ENCODE data around the gene GINS3. TPM values are rescaled to one million over a fixed set of nuclear protein-coding genes. Genes with fewer than 3 reads are reported as not detected.
"Not testable (repeated sequence)": the region's sequence is repeated elsewhere in the genome, so short reads cannot be mapped to it uniquely, and the experiment has no call there.

Gene GINS3
- polyA plus RNA-seq, 4 donors: 1.3 to 6.7 (median 3.5) TPM

DNA sequence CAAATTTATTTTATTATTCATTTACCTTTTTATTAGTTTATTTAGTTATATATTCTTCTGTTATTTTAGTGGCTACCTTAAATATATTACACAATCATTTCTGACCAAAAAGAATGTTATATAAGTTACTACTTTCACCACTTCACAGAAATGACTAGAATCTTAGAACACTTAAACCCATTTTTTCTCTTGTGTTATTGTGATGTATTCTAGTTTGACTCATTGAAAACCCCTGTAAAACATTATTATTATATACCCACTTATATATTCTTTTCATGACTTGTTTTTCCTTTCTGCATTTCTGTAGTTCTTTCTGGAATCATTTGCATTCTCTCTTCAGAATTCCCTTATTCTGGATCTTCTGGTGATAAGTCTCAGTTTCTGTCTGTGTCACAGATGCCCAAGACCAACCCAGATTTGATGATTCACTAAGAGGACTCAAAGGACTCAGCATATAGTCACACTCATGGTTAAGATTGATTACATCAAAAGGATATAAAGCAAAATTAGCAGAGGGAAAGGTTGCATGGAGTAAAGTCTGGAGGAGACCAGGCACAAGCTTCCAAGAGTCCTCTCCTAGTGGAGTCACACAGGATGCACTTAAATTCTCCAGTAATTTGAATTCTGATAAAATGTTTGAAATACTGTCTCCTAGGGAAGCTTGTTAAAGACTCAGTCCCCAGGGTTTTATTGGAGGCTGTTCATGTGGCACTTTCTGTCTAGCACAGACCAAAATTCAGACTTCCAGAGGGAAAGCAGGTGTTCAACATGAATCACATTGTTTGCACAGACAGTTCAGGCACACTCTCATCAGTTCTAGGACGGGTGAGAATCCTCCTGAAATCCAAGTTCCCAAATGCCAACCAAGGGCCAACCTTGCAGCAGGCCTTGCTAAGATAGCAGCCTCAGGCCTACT is 7.7 kb downstream of the GINS3 start:
- Histone ChIP-seq H3K4me1 (ENCODE audit: control insufficient read depth in 3 of 3, insufficient read depth in 2 of 3, low read depth in 1 of 3, low read length in 2 of 3) (no peaks in the 10 kb centered on the region), H3K27ac (ENCODE audit: low read depth in 1 of 3, low read length in 2 of 3) (no peak overlapping the region), H3K36me3 (ENCODE audit: control insufficient read depth in 3 of 3, insufficient read depth in 2 of 3, low read depth in 1 of 3, low read length in 3 of 3) (no peaks in the 10 kb centered on the region), H3K4me3 (ENCODE audit: low read depth in 1 of 3, low read length in 3 of 3) (no peak overlapping the region), H3K27me3 (ENCODE audit: control insufficient read depth in 3 of 3, insufficient read depth in 3 of 3, low read length in 3 of 3) (no peaks in the 10 kb centered on the region), H3K9me3 (ENCODE audit: control insufficient read depth in 2 of 2, insufficient read depth in 1 of 2, low read depth in 1 of 2, low read length in 1 of 2) (no peaks in the 10 kb centered on the region)
- peak; percentile 51 for FAIRE-seq
- WGBS, 3 donors: 76 to 85% (median 78%) methylated on average over 1 of the region's 1 CpG
- DNase-seq: no peak

DNA sequence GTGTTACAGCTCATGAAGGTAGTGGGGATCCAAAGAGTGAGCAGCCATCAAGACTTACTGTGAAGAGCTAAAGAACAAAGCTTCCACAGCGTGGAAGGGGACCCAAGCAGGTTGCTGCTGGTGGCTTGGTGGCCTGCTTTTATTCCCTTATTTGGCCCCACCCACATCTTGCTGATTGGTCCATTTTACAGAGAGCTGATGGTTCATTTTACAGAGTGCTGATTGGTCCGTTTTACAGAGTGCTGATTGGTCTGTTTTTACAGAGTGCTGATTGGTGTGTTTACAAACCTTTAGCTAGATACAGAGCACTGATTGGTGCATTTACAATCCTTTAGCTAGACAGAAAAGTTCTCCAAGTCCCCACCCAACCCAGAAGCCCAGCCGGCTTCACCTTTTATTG is 9.0 kb downstream of the GINS3 start:
- H3K36me3 ChIP-seq (ENCODE audit: control insufficient read depth in 3 of 3, insufficient read depth in 2 of 3, low read depth in 1 of 3, low read length in 3 of 3); DNase-seq; FAIRE-seq; H3K9me3 ChIP-seq (ENCODE audit: control insufficient read depth in 2 of 2, insufficient read depth in 1 of 2, low read depth in 1 of 2, low read length in 1 of 2); H3K27ac ChIP-seq (ENCODE audit: low read depth in 1 of 3, low read length in 2 of 3); H3K27me3 ChIP-seq (ENCODE audit: control insufficient read depth in 3 of 3, insufficient read depth in 3 of 3, low read length in 3 of 3); H3K4me1 ChIP-seq (ENCODE audit: control insufficient read depth in 3 of 3, insufficient read depth in 2 of 3, low read depth in 1 of 3, low read length in 2 of 3); H3K4me3 ChIP-seq (ENCODE audit: low read depth in 1 of 3, low read length in 3 of 3): not testable (repeated sequence)
- 97 to 98% (median 97%) methylated on average over 3 of the region's 3 CpGs for WGBS, 3 donors

DNA sequence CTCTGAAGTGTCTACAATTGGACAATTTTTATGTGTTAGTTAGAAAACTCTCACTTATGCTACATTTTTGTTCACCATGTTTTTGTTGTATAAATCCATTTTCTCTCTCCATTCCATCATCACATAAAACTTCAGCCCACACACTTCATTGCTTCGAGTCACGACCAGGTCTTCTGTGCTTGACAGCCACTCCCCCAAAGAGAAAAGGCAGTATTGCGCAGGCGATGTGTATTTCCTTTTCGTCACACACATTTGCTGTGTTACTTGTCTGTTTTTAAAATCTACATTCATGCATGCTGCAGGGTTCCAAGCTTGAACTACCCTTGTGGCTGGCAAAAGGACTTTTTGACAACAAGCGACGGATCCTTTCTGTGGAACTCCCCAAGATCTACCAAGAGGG is 10.5 kb downstream of the GINS3 start:
- Histone ChIP-seq H3K27me3 (ENCODE audit: control insufficient read depth in 3 of 3, insufficient read depth in 3 of 3, low read length in 3 of 3) (no peaks in the 10 kb centered on the region), H3K4me3 (ENCODE audit: low read depth in 1 of 3, low read length in 3 of 3) (no peak overlapping the region), H3K4me1 (ENCODE audit: control insufficient read depth in 3 of 3, insufficient read depth in 2 of 3, low read depth in 1 of 3, low read length in 2 of 3) (no peaks in the 10 kb centered on the region), H3K9me3 (ENCODE audit: control insufficient read depth in 2 of 2, insufficient read depth in 1 of 2, low read depth in 1 of 2, low read length in 1 of 2) (no peaks in the 10 kb centered on the region), H3K27ac (ENCODE audit: low read depth in 1 of 3, low read length in 2 of 3) (no peak overlapping the region), H3K36me3 (ENCODE audit: control insufficient read depth in 3 of 3, insufficient read depth in 2 of 3, low read depth in 1 of 3, low read length in 3 of 3) (no peaks in the 10 kb centered on the region)
- 95 to 98% (median 95%) methylated on average over 7 of the region's 7 CpGs for WGBS, 3 donors
- no peak for DNase-seq
- no peak for FAIRE-seq

DNA sequence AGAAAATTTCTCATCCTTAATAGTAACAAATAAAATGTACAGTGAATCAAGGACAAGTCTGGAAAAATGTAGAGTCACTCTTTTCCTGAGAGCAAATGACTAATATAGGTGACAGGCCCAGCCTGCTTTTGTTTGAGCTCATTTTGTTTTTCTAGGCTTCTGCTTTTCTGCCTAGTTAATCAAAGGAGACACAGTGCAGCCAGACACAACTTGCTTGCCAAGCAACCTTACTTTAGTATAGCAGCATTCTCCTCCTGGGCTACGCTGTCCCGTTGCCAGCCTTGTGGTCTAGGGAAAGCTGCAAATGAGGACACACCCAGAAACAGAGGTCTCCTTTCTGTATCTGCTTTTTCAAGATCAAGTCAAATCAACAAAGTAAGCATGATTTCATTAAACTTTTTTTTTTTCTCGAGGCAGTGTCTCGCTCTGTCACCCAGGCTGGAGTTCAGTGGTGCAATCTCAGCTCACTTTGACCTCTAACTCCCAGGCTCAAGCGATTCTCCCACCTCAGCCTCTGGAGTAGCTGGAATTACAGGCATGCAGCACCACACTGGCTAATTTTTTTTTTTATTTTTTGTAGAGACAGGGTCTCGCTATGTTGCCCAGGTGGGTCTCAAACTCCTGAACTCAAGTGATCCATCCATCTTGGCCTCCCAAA is 17.2 kb downstream of the GINS3 start:
- 68 to 76% (median 70%) methylated on average over 6 of the region's 6 CpGs for WGBS, 3 donors
- H3K27ac ChIP-seq (ENCODE audit: low read depth in 1 of 3, low read length in 2 of 3): no peak overlapping the region
- no peak overlapping the region for H3K4me3 ChIP-seq (ENCODE audit: low read depth in 1 of 3, low read length in 3 of 3)
- no peaks in the 10 kb centered on the region for H3K27me3 ChIP-seq (ENCODE audit: control insufficient read depth in 3 of 3, insufficient read depth in 3 of 3, low read length in 3 of 3)
- DNase-seq: no peak
- no peak for FAIRE-seq
- no peaks in the 10 kb centered on the region for H3K9me3 ChIP-seq (ENCODE audit: control insufficient read depth in 2 of 2, insufficient read depth in 1 of 2, low read depth in 1 of 2, low read length in 1 of 2)
- H3K4me1 ChIP-seq (ENCODE audit: control insufficient read depth in 3 of 3, insufficient read depth in 2 of 3, low read depth in 1 of 3, low read length in 2 of 3): no peaks in the 10 kb centered on the region
- no peaks in the 10 kb centered on the region for H3K36me3 ChIP-seq (ENCODE audit: control insufficient read depth in 3 of 3, insufficient read depth in 2 of 3, low read depth in 1 of 3, low read length in 3 of 3)

DNA sequence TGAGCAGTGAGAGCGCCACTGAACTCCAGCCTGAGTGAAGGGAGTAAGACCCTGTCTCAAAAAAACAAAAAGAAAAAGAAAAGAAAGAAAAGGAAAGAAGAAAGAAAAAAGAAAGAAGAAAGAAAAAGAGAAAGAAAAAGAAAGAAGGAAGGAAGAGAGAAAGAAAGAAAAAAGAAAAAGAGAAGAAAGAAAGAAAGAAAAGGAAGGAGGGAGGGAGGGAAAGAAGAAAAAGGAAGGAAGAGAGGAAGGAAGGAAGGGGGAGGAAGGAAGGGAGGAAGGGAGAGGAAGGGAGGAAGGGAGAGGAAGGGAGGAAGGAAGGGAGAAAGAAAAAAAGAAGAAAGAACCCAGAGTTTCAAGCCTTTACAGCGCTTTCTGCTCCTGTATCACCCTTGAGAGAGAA is 19.1 kb downstream of the GINS3 start:
- WGBS, 3 donors: 96 to 100% (median 99%) methylated on average over 2 of the region's 2 CpGs
- Histone ChIP-seq H3K36me3 (ENCODE audit: control insufficient read depth in 3 of 3, insufficient read depth in 2 of 3, low read depth in 1 of 3, low read length in 3 of 3) (no peaks in the 10 kb centered on the region), H3K4me1 (ENCODE audit: control insufficient read depth in 3 of 3, insufficient read depth in 2 of 3, low read depth in 1 of 3, low read length in 2 of 3) (no peaks in the 10 kb centered on the region), H3K27me3 (ENCODE audit: control insufficient read depth in 3 of 3, insufficient read depth in 3 of 3, low read length in 3 of 3) (no peaks in the 10 kb centered on the region), H3K9me3 (ENCODE audit: control insufficient read depth in 2 of 2, insufficient read depth in 1 of 2, low read depth in 1 of 2, low read length in 1 of 2) (no peaks in the 10 kb centered on the region), H3K4me3 (ENCODE audit: low read depth in 1 of 3, low read length in 3 of 3) (no peak overlapping the region), H3K27ac (ENCODE audit: low read depth in 1 of 3, low read length in 2 of 3) (no peak overlapping the region)
- FAIRE-seq (no peak), DNase-seq (no peak)

DNA sequence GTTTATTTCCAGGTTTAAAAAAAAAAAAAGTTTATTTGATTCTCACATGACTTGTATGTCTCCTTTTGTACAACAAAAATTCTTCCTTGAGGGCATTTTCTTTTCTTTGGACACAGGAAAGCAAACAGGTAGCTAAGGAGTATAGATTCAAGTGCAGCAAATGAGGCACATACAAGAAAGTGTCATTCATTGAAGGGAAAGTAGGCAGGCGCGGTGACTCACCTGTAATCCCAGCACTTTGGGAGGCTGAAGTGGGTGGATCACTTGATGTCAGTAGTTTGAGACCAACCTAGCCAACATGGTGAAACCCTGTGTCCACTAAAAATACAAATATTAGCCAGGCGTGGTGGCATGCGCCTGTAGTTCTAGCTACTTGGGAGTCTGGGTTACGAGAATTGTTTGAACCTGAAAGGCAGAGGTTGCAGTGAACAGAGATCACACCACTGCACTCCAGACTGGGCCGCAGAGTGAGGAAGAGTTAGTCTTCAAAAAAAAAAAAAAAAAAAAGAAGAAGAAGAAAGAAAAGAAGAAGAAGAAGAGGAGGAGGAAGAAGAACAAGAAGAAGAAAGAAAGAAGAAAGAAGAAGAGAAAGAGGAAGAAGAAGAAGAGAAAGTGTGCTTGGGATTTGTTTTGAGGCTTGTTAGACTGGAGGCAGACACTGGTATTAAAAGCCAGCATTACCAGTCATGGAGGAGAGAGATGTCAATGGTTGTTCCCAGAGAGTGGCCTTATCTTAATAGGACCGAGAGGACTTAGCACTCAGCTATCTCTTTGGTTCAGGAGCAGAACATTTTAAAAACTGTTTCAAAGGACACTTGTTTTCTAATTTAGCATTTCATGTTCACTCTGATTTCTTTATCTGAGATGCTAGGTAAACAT is 19.7 kb downstream of the GINS3 start:
- Histone ChIP-seq H3K4me3 (ENCODE audit: low read depth in 1 of 3, low read length in 3 of 3) (no peak overlapping the region), H3K9me3 (ENCODE audit: control insufficient read depth in 2 of 2, insufficient read depth in 1 of 2, low read depth in 1 of 2, low read length in 1 of 2) (no peaks in the 10 kb centered on the region), H3K36me3 (ENCODE audit: control insufficient read depth in 3 of 3, insufficient read depth in 2 of 3, low read depth in 1 of 3, low read length in 3 of 3) (no peaks in the 10 kb centered on the region), H3K27ac (ENCODE audit: low read depth in 1 of 3, low read length in 2 of 3) (no peak overlapping the region), H3K4me1 (ENCODE audit: control insufficient read depth in 3 of 3, insufficient read depth in 2 of 3, low read depth in 1 of 3, low read length in 2 of 3) (no peaks in the 10 kb centered on the region), H3K27me3 (ENCODE audit: control insufficient read depth in 3 of 3, insufficient read depth in 3 of 3, low read length in 3 of 3) (no peaks in the 10 kb centered on the region)
- 81 to 88% (median 83%) methylated on average over 7 of the region's 7 CpGs for WGBS, 3 donors
- FAIRE-seq (no peak), DNase-seq (peak in 1 of 2 donors; percentile 5)

DNA sequence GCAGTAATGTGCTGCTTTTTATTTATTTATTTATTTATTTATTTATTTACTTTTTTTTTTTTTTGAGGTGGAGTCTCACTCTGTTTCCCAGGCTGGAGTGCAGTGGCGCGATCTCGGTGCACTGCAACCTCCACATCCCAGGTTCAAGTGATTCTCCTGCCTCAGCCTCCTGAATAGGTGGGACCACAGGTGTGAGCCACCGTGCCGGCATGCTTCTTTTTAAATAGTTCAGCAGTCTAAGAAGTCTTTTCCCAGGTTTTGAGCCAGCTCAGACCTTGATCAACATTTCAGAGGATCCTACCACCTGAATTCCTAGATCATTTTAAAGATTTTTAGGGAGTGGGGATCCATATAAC is 20.3 kb downstream of the GINS3 start:
- not testable (repeated sequence) for H3K4me3 ChIP-seq (ENCODE audit: low read depth in 1 of 3, low read length in 3 of 3); H3K27me3 ChIP-seq (ENCODE audit: control insufficient read depth in 3 of 3, insufficient read depth in 3 of 3, low read length in 3 of 3); H3K36me3 ChIP-seq (ENCODE audit: control insufficient read depth in 3 of 3, insufficient read depth in 2 of 3, low read depth in 1 of 3, low read length in 3 of 3); DNase-seq; H3K4me1 ChIP-seq (ENCODE audit: control insufficient read depth in 3 of 3, insufficient read depth in 2 of 3, low read depth in 1 of 3, low read length in 2 of 3); H3K9me3 ChIP-seq (ENCODE audit: control insufficient read depth in 2 of 2, insufficient read depth in 1 of 2, low read depth in 1 of 2, low read length in 1 of 2); H3K27ac ChIP-seq (ENCODE audit: low read depth in 1 of 3, low read length in 2 of 3); FAIRE-seq
- WGBS, 3 donors: 93 to 95% (median 94%) methylated on average over 5 of the region's 5 CpGs

DNA sequence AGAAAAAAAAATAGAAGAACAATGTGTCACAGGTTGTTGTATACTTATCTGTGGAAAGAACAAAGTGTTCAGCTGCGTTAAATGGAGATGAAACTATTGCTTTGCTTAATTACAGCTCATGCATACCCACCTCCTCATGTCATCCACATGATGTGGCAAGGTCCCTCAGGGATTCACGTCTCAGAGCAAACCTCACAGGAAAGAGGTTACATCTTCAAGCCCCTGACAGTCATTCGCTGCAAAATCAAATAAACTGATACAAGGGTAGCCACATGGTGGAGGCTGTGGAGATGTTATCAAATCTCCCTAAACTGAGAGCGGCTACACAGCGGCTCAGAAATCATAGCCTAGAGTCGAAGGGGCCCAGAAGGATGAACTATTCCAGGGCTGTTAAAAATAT is 21.1 kb downstream of the GINS3 start:
- Histone ChIP-seq H3K27ac (ENCODE audit: low read depth in 1 of 3, low read length in 2 of 3) (no peak overlapping the region), H3K36me3 (ENCODE audit: control insufficient read depth in 3 of 3, insufficient read depth in 2 of 3, low read depth in 1 of 3, low read length in 3 of 3) (no peaks in the 10 kb centered on the region), H3K4me1 (ENCODE audit: control insufficient read depth in 3 of 3, insufficient read depth in 2 of 3, low read depth in 1 of 3, low read length in 2 of 3) (no peaks in the 10 kb centered on the region), H3K27me3 (ENCODE audit: control insufficient read depth in 3 of 3, insufficient read depth in 3 of 3, low read length in 3 of 3) (peaks cover 0 to under 1% (median 0%) of the 10 kb centered on the region in 3 donors), H3K9me3 (ENCODE audit: control insufficient read depth in 2 of 2, insufficient read depth in 1 of 2, low read depth in 1 of 2, low read length in 1 of 2) (no peaks in the 10 kb centered on the region), H3K4me3 (ENCODE audit: low read depth in 1 of 3, low read length in 3 of 3) (no peak overlapping the region)
- FAIRE-seq: no peak
- 78% methylated on average over 6 of the region's 6 CpGs for WGBS, 3 donors
- DNase-seq: no peak
